OCI-LY1 (cell line): ENCODE results near the gene IL3.

Experiments
- H2AFZ ChIP-seq: fragments of 200-600 bp; sonication (generic), shearing (Covaris generic); 2 replicates; pipeline ENCODE4 v1.6.0; 2014; ENCODE audit warnings: antibody characterized with exemption, mild to moderate bottlenecking, low read length
- H3F3A ChIP-seq: fragments of 200-600 bp; sonication (generic), shearing (Covaris generic); 2 replicates; pipeline ENCODE4 v1.6.0; 2014; ENCODE audit warnings: mild to moderate bottlenecking, antibody characterized with exemption, low read length, moderate library complexity; ENCODE audit not compliant: insufficient read depth
- H3K27ac ChIP-seq: fragments of 200-600 bp; sonication (generic); 2 replicates; pipeline ENCODE4 v1.5.1; 2014; ENCODE audit warnings: low read length, mixed run types, mild to moderate bottlenecking, low read depth; ENCODE audit not compliant: poor library complexity, severe bottlenecking
- H3K27me3 ChIP-seq: fragments of 200-600 bp; sonication (generic); 2 replicates; pipeline ENCODE4 v1.6.0; 2014; ENCODE audit warnings: antibody characterized with exemption, mild to moderate bottlenecking, low read length, moderate library complexity; ENCODE audit not compliant: insufficient read depth
- H3K36me3 ChIP-seq: fragments of 200-600 bp; sonication (generic); 2 replicates; pipeline ENCODE4 v1.6.1; 2014; ENCODE audit warnings: mild to moderate bottlenecking, antibody characterized with exemption, low read length, moderate library complexity, mixed read lengths; ENCODE audit not compliant: insufficient read depth
- H3K4me1 ChIP-seq: fragments of 200-600 bp; sonication (generic); 2 replicates; pipeline ENCODE4 v1.5.1; 2014; ENCODE audit warnings: mild to moderate bottlenecking, low read length, moderate library complexity; ENCODE audit not compliant: insufficient read depth, severe bottlenecking
- H3K4me2 ChIP-seq: fragments of 200-600 bp; sonication (generic), shearing (Covaris generic); 2 replicates; pipeline ENCODE4 v1.6.1; 2014; ENCODE audit warnings: low read length
- H3K4me3 ChIP-seq: fragments of 200-600 bp; sonication (generic); 2 replicates; pipeline ENCODE4 v1.5.1; 2014; ENCODE audit warnings: low read length, low read depth, mild to moderate bottlenecking, mixed read lengths; ENCODE audit not compliant: poor library complexity, severe bottlenecking
- H3K79me2 ChIP-seq: fragments of 200-600 bp; shearing (Covaris generic); 2 replicates; pipeline ENCODE4 v1.6.1; 2016; ENCODE audit warnings: mixed run types, low read length, mixed read lengths; ENCODE audit not compliant: insufficient read depth
- H3K9ac ChIP-seq: fragments of 200-600 bp; sonication (generic), shearing (Covaris generic); 2 replicates; pipeline ENCODE4 v1.6.1; 2014; ENCODE audit warnings: mild to moderate bottlenecking, low read length, mixed read lengths
- H3K9me2 ChIP-seq: fragments of 200-600 bp; sonication (generic), shearing (Covaris generic); 2 replicates; pipeline ENCODE4 v1.6.1; 2014; ENCODE audit warnings: low read depth, mild to moderate bottlenecking, low read length, mixed read lengths
- H3K9me3 ChIP-seq: fragments of 200-600 bp; shearing (Covaris generic); 2 replicates; pipeline ENCODE4 v1.6.1; 2014; ENCODE audit warnings: low read length, mixed read lengths
- H4K20me1 ChIP-seq: fragments of 200-600 bp; sonication (generic), shearing (Covaris generic); 2 replicates; pipeline ENCODE4 v1.6.0; 2016; ENCODE audit warnings: mild to moderate bottlenecking, low read length; ENCODE audit not compliant: insufficient read depth
- CTCF ChIP-seq: fragments of 200-600 bp; sonication (generic), shearing (Covaris generic); IDR thresholded peaks from 2 replicates; pipeline ENCODE4 v1.5.1; 2017; ENCODE audit warnings: mild to moderate bottlenecking, antibody characterized with exemption, low read length, moderate library complexity, mixed read lengths
- EZH2 ChIP-seq: fragments of 200-600 bp; sonication (generic), shearing (Covaris generic); IDR thresholded peaks from 2 replicates; pipeline ENCODE4 v1.8.0; 2017; ENCODE audit warnings: borderline replicate concordance, mixed run types, mild to moderate bottlenecking, antibody characterized with exemption, low read length, moderate library complexity, mixed read lengths

IL3 gene

GRCh38 chr5:132089363-132089762 lies 28.9 kb downstream of the IL3 start:
- H3K27ac ChIP-seq: no peak overlapping the region
- H3K36me3 ChIP-seq: no peaks in the 10 kb centered on the region
- H3K4me1 ChIP-seq: no peaks in the 10 kb centered on the region
- no peak overlapping the region for H3K4me3 ChIP-seq
- H3F3A ChIP-seq: no peaks in the 10 kb centered on the region
- H4K20me1 ChIP-seq: no peaks in the 10 kb centered on the region
- H3K79me2 ChIP-seq: no peaks in the 10 kb centered on the region
- no peaks in the 10 kb centered on the region for H3K9me2 ChIP-seq
- H3K4me2 ChIP-seq: no peak overlapping the region
- no peaks in the 10 kb centered on the region for H3K9me3 ChIP-seq
- H3K9ac ChIP-seq: no peak overlapping the region
- H2AFZ ChIP-seq: no peak overlapping the region
- no peak for TF ChIP-seq CTCF
- no peak for TF ChIP-seq EZH2
- no peaks in the 10 kb centered on the region; the same call in 1 of the 2 replicates for H3K27me3 ChIP-seq

DNA sequence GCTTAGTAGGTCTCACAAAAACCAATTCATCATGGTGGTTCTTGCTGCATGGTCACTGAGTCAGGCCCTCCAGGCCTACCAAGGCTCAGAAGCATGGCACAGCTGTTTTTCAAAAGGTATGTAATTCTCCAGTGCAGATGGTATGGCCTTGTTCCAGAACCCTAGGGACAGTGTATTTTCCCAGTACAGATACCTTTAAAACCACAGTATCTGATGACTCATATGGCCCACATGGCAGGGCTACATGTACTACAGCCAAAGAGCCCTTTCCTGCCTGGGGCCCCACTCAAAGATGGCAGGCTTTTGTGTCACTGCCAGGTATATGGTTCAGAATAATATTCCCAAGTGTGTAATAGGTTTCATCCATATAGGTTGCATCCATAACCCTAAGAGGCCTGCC lies 29.7 kb downstream of the IL3 start:
- Histone ChIP-seq H3K27me3 (no peaks in the 10 kb centered on the region; the same call in 1 of the 2 replicates), H3K27ac (no peak overlapping the region), H3F3A (no peaks in the 10 kb centered on the region), H4K20me1 (no peaks in the 10 kb centered on the region), H3K9ac (no peak overlapping the region), H3K4me3 (no peak overlapping the region), H3K4me1 (no peaks in the 10 kb centered on the region), H2AFZ (no peak overlapping the region), H3K9me2 (no peaks in the 10 kb centered on the region), H3K9me3 (no peaks in the 10 kb centered on the region), H3K36me3 (no peaks in the 10 kb centered on the region), H3K4me2 (no peak overlapping the region), H3K79me2 (no peaks in the 10 kb centered on the region)
- TF ChIP-seq CTCF (no peak), EZH2 (no peak)

GRCh38 chr5:132093271-132093670 lies 32.8 kb downstream of the IL3 start:
- Histone ChIP-seq H3K9me3 (no peaks in the 10 kb centered on the region), H3K4me2 (no peak overlapping the region), H3K4me1 (no peaks in the 10 kb centered on the region), H3K9ac (no peak overlapping the region), H3F3A (no peaks in the 10 kb centered on the region), H3K4me3 (no peak overlapping the region), H4K20me1 (no peaks in the 10 kb centered on the region), H3K27me3 (no peaks in the 10 kb centered on the region; the same call in 1 of the 2 replicates), H2AFZ (no peak overlapping the region), H3K9me2 (no peaks in the 10 kb centered on the region), H3K79me2 (no peaks in the 10 kb centered on the region), H3K27ac (no peak overlapping the region), H3K36me3 (no peaks in the 10 kb centered on the region)
- TF ChIP-seq EZH2 (no peak), CTCF (no peak)
